NB4 (cell line): ENCODE results near the gene MAP3K7.

Source experiments
- DNase-seq: peaks from one replicate; pipeline ENCODE4 v3.0.0; 2010; ENCODE audit warnings: low read depth
- H3K4me3 ChIP-seq: one replicate; pipeline ENCODE4 v1.5.1; 2011; ENCODE audit warnings: mild to moderate bottlenecking, low read depth, low read length, moderate library complexity
- MYC ChIP-seq: IDR thresholded peaks from 2 replicates; pipeline ENCODE4 v1.6.1; 2011; ENCODE audit warnings: low read depth, low read length
- POLR2A ChIP-seq: IDR thresholded peaks from 2 replicates; pipeline ENCODE4 v1.6.1; 2011; ENCODE audit warnings: mild to moderate bottlenecking; ENCODE audit not compliant: insufficient read length; ENCODE audit errors: extremely low read depth
- TF ChIP-seq, protein P1 (sequence below): IDR thresholded peaks from 2 replicates; pipeline ENCODE4 v1.6.1; 2011; ENCODE audit warnings: low read depth, low read length
- TF ChIP-seq, protein P2 (sequence below): IDR thresholded peaks from one replicate; pipeline ENCODE4 v1.5.1; 2012; ENCODE audit warnings: low read depth, low read length

The MAP3K7 gene

DNA sequence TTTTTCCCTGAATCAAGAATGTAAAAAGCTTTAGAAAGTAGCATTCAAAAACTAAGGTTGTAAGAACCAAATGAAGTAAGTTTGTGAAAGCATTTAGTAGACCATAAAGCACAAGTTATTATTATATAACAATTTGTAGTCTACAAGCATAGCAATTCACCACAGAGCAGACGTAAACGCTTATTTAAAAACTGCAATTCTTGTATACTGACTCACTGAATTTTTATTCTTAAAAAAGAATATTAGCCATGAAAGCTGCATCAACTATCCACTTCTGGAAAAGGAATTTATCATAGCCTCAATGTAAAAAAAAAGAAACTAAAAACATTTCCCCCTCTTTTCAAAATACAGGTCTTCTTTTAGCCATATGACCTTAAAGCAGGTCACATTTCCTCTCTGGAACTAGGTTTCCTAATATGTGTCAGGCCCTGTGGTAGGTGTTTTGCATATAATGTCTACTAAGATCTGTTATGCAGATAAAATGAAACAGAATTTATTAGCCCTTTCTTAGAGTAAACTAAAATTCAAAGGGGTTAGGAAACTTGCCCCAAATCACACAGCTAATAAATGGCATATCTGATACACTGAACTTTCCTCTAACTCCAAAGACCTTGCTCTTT lies 2.1 kb downstream of the MAP3K7 start:
- peak; percentile 30 for DNase-seq
- peak overlapping the region; percentile 75 for H3K4me3 ChIP-seq
- TF ChIP-seq, protein P1, sequence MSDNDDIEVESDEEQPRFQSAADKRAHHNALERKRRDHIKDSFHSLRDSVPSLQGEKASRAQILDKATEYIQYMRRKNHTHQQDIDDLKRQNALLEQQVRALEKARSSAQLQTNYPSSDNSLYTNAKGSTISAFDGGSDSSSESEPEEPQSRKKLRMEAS: no peak
- TF ChIP-seq POLR2A (no peak), MYC (no peak)
- TF ChIP-seq, protein P2, sequence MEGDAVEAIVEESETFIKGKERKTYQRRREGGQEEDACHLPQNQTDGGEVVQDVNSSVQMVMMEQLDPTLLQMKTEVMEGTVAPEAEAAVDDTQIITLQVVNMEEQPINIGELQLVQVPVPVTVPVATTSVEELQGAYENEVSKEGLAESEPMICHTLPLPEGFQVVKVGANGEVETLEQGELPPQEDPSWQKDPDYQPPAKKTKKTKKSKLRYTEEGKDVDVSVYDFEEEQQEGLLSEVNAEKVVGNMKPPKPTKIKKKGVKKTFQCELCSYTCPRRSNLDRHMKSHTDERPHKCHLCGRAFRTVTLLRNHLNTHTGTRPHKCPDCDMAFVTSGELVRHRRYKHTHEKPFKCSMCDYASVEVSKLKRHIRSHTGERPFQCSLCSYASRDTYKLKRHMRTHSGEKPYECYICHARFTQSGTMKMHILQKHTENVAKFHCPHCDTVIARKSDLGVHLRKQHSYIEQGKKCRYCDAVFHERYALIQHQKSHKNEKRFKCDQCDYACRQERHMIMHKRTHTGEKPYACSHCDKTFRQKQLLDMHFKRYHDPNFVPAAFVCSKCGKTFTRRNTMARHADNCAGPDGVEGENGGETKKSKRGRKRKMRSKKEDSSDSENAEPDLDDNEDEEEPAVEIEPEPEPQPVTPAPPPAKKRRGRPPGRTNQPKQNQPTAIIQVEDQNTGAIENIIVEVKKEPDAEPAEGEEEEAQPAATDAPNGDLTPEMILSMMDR: no peak

DNA sequence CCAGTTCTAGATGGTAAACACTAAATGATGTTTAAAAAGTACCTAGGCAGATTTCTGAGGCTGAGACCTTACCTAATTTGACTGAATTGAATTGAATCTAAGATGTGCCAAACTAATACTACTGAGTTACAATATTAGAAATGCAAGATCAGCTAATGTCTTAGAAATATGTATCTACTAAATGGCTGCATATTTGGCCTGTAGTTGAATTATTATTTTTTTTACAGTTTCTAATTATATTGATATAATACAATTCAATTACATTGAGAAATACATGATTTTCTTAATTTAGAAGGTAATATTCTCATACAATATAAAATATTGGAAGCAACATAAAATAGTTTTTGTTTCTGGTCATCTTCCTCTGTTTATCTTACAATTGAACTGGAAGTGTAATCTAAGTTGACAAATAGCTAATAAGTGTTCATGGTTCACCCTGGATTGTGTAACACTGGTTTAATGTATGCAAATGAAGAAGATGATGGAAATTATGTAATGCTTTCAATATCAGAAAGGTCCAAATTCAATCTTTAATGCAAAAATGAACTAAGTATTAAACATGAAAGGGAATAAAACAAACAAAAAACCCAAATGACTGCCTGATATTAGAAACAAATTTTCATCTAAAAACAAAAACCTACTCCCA lies 2.9 kb downstream of the MAP3K7 start:
- H3K4me3 ChIP-seq: peak overlapping the region; percentile 75
- TF ChIP-seq, protein P1: no peak
- no peak for TF ChIP-seq MYC
- no peak for TF ChIP-seq POLR2A
- TF ChIP-seq, protein P2: no peak
- no peak for DNase-seq

DNA sequence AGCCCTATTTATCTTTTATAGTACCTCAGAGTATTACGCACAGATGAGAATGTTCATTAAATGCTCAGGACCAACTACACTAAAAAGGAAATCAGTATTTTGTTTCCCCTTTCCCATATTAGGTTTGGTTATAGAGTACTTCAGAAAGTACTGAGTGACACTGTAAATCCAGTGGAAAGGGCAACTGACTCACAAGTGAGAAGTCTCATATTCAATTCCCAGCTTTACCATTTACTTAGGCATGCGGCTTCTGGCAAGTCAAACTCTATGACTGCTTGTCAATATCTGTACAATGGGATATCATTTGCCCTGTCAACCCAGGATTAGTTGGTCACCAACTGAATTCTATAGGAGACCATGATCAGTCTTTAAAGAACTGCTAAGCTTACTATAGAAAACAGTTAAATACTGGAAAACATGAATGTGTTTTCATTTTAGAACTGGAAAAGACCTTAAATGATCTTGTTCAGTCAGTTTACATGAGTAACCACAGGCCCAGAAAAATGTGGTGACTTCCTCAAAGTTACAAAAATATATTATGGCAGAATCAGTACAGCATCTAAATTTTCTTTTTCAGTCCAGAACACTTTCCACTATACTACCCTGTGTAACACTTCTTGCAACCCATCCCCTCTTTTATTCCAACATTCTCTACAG lies 3.6 kb downstream of the MAP3K7 start:
- TF ChIP-seq POLR2A (no peak), MYC (no peak)
- TF ChIP-seq, protein P2: no peak
- TF ChIP-seq, protein P1: no peak
- peak overlapping the region; percentile 75 for H3K4me3 ChIP-seq
- DNase-seq: peak; percentile 23

DNA sequence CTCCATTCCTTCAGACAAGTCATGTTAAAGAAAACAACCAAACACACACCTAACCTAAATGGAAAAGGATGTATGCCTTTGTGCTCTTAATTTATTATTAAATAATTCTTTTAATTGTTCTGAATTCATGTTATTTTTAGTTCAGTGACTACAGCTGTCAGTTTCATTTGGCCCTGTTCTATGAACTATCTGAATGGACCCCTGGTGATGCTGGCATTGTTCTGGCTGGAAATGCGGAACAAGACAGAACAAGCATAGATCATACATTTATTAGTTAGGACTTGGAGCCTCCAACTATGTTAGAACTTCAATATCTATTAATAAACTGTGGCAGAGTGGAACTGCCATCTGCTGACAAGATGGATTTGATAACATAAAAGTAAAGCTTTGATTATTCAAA lies 5.7 kb downstream of the MAP3K7 start:
- DNase-seq: no peak
- H3K4me3 ChIP-seq: no peak overlapping the region
- TF ChIP-seq POLR2A (no peak), MYC (no peak)
- TF ChIP-seq, protein P1: no peak
- TF ChIP-seq, protein P2: no peak

DNA sequence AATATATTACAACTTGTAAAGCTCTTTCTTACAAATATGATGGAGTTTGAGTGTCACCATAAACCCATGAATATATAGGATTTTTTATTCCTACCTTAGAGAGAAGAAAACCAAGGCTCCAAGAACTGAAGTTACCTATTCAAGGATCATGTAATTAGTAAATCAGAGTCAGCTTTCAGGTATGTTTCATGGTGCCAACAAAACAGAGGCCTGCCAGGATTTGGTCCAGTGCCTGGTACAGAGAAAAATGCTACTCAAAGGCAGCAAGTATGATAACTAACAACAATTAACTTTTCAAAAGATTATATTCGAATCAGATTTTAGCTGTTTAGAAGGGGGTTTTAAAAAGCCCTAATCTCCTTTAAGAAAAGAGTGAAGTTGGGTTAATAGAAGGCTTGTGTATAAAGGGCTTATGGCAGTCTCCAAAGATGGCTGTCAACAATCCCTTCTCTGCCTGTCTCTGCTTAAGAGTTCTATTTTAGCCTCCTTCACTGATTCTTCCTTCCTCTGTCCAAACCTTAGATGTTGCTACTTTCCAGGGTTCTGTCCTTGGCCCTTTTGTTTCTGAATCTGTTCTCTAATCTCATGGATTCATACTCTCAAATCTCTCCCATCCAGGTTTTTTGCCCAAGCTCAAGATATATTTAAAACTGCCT lies 7.8 kb downstream of the MAP3K7 start:
- no peak for DNase-seq
- no peak overlapping the region for H3K4me3 ChIP-seq
- TF ChIP-seq MYC: no peak
- TF ChIP-seq, protein P1: no peak
- TF ChIP-seq, protein P2: no peak
